ENCODE measurements around the gene PARD3.

PARD3 gene

DNA sequence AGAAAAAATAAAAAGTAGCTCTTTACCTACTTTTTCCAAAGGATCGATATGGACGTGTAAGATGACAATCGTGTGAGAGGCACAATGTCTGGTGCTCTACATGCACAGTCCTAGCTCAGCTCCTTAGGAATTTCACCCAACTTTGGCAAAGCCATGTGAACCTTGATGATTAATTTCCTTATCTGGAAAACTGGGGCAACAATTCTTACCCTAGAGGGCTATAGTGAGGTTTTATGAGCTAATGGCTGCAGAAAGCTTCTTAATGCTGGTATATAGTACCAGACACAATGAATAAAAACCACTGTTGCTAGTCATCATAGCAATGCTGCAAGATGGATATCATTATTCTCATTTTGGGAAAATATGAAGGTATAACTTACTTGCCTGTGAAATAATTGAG lies 202.7 kb downstream of the PARD3 start:
- Histone ChIP-seq H3K4me1 (peaks cover 12% of the 10 kb centered on the region), H3K9me3 (no peaks in the 10 kb centered on the region), H3K36me3 (replicated peaks) (no peaks in the 10 kb centered on the region), H3K27me3 (ENCODE audit: low read depth) (no peaks in the 10 kb centered on the region), H3K4me3 (no peak overlapping the region)
- in situ Hi-C loops (cut with MboI; ENCODE audit: low sequenced_read_pairs), result no loop called here
- DNase-seq (ENCODE audit: low spot score in 2 of 2), result no peak

DNA sequence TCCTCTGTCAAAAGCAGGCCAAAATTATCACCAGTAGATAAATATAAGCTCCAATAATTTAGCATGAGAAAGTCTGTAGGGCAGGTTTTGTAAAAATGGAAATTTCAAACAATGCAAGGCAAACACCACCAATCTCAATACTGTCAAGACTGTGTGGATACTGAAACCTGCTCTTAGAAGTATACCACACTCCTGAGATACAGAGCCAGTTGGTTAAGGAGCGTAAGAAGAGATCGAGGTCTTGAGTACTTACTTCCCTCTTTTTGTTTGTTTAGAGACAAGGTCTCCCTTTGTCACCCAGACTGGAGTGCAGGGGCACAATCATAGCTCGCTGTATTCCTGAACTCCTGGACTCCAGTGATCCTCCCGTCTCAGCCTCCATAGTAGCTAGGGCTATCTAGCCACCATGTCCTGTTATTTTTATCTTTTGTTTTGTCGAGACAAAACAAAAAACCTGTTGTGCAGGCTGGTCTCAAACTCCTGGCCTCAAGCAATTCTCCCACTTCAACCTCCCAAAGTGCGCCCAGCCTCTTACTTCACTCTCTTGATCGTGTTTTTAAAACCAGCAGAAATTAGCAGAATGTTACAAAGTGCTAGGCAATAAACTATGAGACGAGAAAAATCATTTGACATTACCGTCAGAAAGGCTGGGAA lies 205.7 kb downstream of the PARD3 start:
- DNase-seq (ENCODE audit: low spot score in 2 of 2), result no peak
- H3K36me3 ChIP-seq (replicated peaks), result no peaks in the 10 kb centered on the region
- in situ Hi-C loops (cut with MboI; ENCODE audit: low sequenced_read_pairs), result no loop called here
- no peaks in the 10 kb centered on the region for H3K9me3 ChIP-seq
- peaks cover 12% of the 10 kb centered on the region for H3K4me1 ChIP-seq
- no peak overlapping the region for H3K4me3 ChIP-seq
- H3K27me3 ChIP-seq (ENCODE audit: low read depth), result no peaks in the 10 kb centered on the region

DNA sequence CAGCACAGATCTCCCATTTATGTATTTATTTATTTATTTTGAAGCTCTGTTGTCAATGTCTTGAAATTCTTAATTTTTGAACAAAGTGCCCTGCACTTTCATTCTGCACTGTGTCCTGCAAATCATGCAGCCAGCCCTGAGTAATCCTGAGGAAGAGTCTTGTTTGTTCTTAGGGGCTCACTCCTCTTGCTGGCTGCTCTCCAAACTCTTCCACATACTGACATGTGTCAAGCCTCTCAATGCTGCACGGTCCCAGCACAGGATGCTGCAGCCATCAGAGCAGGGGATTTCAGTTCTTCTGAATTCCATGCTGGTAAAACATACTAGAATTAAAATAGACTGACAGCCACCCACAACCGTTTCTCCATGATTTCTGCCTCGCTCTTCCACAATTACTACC lies 207.2 kb downstream of the PARD3 start:
- Histone ChIP-seq H3K4me3 (no peak overlapping the region), H3K36me3 (replicated peaks) (no peaks in the 10 kb centered on the region), H3K9me3 (no peaks in the 10 kb centered on the region), H3K4me1 (no peaks in the 10 kb centered on the region; the same call in 1 of the 2 replicates), H3K27me3 (ENCODE audit: low read depth) (no peaks in the 10 kb centered on the region)
- in situ Hi-C loops (cut with MboI; ENCODE audit: low sequenced_read_pairs), result no loop called here
- DNase-seq (ENCODE audit: low spot score in 2 of 2), result peak in 1 of 2 experiments; percentile 35

DNA sequence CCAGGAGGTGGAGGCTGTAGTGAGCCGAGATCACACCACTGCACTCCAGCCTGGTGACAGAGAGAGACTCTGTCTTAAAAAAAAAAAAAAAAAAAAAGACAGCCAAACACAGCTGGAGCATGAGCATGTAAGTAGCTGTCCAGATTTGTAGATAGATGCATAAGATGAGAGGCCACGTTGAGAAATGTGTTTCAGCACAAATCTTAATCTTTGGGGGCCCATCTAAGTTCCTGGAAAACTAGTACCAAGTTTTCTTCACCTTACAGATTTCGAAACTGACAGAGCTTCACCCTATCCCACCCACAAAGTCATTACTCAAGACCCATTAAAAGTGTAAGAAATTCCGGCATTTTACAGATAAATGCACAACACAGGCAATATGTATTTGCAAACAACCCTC lies 208.2 kb downstream of the PARD3 start:
- H3K36me3 ChIP-seq (replicated peaks), result no peaks in the 10 kb centered on the region
- H3K9me3 ChIP-seq, result no peaks in the 10 kb centered on the region
- in situ Hi-C loops (cut with MboI; ENCODE audit: low sequenced_read_pairs), result no loop called here
- DNase-seq (ENCODE audit: low spot score in 2 of 2), result no peak
- no peaks in the 10 kb centered on the region for H3K27me3 ChIP-seq (ENCODE audit: low read depth)
- H3K4me1 ChIP-seq, result no peaks in the 10 kb centered on the region
- H3K4me3 ChIP-seq, result no peak overlapping the region

DNA sequence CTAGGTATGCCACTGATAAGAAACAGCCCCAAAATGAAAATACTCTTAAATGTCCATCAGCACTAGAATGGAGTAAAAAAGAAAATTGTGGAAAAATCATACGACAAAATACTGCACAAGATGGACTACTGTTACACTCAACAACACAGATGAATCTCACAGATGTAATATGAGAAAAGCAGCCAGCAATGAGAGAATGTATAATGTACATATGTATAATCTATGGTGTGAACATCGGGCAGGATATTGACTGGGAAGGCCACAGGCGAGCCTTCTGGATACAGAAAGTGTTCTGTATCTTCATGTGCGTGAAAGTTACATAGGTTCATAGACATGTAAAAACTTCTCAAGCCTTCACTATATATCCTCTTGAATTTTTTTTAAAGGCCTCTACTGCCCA lies 212.6 kb downstream of the PARD3 start:
- H3K4me3 ChIP-seq, result no peak overlapping the region
- in situ Hi-C loops (cut with MboI; ENCODE audit: low sequenced_read_pairs), result no loop called here
- no peaks in the 10 kb centered on the region for H3K36me3 ChIP-seq (replicated peaks)
- no peaks in the 10 kb centered on the region for H3K27me3 ChIP-seq (ENCODE audit: low read depth)
- no peaks in the 10 kb centered on the region for H3K4me1 ChIP-seq
- no peaks in the 10 kb centered on the region for H3K9me3 ChIP-seq
- DNase-seq (ENCODE audit: low spot score in 2 of 2), result no peak

DNA sequence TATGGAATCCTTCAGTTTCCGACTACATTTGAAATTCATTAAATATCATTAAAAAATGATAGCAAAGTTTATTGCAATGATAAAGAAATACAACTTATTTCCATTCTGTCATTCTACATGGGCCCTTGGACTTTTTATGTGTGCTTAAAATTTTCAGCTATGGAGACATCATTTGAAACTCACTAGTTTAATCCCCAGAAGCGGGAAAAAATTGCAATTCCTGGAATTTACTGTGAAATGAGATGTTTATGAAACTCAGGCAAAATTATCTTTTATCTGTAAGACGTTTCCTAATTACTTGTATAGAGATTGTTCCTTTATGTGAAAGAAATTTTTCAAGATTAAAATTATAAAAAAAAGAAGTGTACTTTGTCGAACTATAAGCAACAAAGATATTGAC lies 213.4 kb downstream of the PARD3 start:
- H3K27me3 ChIP-seq (ENCODE audit: low read depth), result no peaks in the 10 kb centered on the region
- no peak overlapping the region for H3K4me3 ChIP-seq
- no peaks in the 10 kb centered on the region for H3K4me1 ChIP-seq
- H3K36me3 ChIP-seq (replicated peaks), result no peaks in the 10 kb centered on the region
- in situ Hi-C loops (cut with MboI; ENCODE audit: low sequenced_read_pairs), result no loop called here
- DNase-seq (ENCODE audit: low spot score in 2 of 2), result no peak
- no peaks in the 10 kb centered on the region for H3K9me3 ChIP-seq

DNA sequence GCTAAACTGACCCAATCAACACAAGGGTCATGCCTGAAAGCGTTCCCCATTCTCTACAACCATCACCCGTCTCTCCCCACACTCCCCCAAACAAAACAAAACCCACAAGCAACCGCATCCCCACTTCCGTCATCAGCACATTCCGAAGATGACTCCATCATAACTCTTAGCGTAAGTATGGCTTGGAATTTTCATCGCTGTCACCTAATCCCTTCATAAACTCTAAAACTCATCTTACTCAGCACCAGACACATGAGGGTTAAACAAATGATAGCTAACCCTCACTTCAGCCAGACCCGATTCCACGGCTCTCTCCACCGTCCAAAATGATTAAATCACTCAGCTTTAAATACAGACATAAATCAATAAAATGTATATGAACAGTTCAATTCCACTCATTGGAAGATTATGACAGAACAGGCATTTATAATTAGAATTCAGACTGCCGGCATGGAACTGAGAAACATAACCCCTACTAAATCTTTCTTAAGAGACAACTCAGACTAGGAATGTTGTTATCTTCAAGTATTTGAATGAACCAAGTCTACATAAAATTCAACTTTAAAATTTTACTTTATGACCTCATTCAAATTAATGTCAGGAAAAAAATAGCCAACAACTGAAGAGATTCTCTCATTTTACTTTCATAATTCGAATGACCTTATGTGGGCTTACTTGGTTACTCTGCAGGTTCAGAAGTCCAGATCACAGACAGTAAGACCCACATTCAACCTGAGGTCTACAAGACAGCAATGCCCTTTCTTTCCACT lies 215.9 kb downstream of the PARD3 start:
- Histone ChIP-seq H3K27me3 (ENCODE audit: low read depth) (no peaks in the 10 kb centered on the region), H3K9me3 (no peaks in the 10 kb centered on the region), H3K4me1 (peaks cover under 1% of the 10 kb centered on the region), H3K36me3 (replicated peaks) (no peaks in the 10 kb centered on the region), H3K4me3 (no peak overlapping the region)
- DNase-seq (ENCODE audit: low spot score in 2 of 2), result no peak
- in situ Hi-C loops (cut with MboI; ENCODE audit: low sequenced_read_pairs), result no loop called here

DNA sequence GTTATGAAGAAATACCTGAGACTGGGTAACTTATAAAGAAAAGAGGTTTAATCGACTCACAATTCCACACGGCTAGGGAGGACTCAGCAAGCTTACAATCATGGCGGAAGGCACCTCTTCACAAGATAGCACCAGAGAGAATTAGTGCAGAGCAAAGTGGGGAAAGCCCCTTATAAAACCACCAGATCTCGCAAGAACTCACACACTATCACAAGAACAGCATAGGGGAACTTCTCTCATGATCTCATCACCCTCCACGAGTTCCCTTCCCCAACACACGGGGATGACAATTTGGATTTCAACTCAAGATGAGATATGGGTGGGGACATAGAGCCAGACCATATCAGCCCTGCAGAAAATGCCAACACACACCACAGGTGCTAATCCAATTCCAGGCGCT lies 218.7 kb downstream of the PARD3 start:
- in situ Hi-C loops (cut with MboI; ENCODE audit: low sequenced_read_pairs), result no loop called here
- Histone ChIP-seq H3K4me1 (peaks cover 6% of the 10 kb centered on the region), H3K9me3 (no peaks in the 10 kb centered on the region), H3K4me3 (no peak overlapping the region), H3K36me3 (replicated peaks) (no peaks in the 10 kb centered on the region), H3K27me3 (ENCODE audit: low read depth) (no peaks in the 10 kb centered on the region)
- no peak for DNase-seq (ENCODE audit: low spot score in 2 of 2)

DNA sequence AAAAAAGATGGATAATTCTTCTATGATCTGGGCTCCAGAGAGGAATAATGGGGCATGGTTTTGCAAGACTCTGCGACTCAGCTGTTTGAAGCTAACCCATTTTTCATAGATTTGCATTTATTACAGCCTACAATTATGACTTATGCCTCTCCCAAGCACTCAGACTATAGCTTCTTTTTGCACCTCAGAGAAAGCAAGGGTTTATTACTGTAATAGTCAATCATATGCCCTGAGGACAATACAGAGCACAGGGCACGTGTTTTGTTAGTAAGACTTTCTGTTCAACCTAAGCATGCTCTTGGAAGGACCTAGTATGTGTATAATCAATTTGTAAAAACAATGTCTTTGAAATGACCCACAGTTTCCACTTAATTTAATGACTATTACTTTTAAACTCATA lies 221.2 kb downstream of the PARD3 start:
- no peak overlapping the region for H3K4me3 ChIP-seq
- H3K27me3 ChIP-seq (ENCODE audit: low read depth), result no peaks in the 10 kb centered on the region
- in situ Hi-C loops (cut with MboI; ENCODE audit: low sequenced_read_pairs), result no loop called here
- H3K4me1 ChIP-seq, result peaks cover 6% of the 10 kb centered on the region
- no peaks in the 10 kb centered on the region for H3K9me3 ChIP-seq
- no peaks in the 10 kb centered on the region for H3K36me3 ChIP-seq (replicated peaks)
- DNase-seq (ENCODE audit: low spot score in 2 of 2), result no peak

DNA sequence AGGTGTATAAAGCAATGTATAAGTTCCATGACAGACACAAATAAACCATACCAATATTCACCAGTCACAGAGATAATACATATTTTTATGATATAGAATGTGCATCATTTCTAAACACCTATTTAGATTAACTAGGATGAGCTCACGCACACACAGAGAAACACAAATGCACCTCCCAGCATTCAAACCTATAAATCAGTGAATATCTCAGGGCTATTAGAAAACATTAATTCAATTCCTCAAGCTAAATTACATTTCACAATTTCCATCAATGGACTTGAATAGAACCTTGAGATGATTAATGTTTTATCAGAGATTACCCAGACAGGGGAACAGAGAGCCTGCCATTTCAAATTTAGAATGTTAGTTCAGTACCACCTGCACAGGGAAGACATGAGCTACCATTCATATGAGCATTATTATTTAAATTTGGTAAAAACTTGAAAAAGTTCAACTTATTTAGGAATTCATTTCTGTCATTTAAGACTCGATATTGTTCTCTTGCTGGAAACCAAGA lies 221.7 kb downstream of the PARD3 start:
- DNase-seq (ENCODE audit: low spot score in 2 of 2), result no peak
- Histone ChIP-seq H3K4me1 (peaks cover 6% of the 10 kb centered on the region), H3K27me3 (ENCODE audit: low read depth) (no peaks in the 10 kb centered on the region), H3K36me3 (replicated peaks) (no peaks in the 10 kb centered on the region), H3K9me3 (no peaks in the 10 kb centered on the region), H3K4me3 (no peak overlapping the region)
- in situ Hi-C loops (cut with MboI; ENCODE audit: low sequenced_read_pairs), result no loop called here

DNA sequence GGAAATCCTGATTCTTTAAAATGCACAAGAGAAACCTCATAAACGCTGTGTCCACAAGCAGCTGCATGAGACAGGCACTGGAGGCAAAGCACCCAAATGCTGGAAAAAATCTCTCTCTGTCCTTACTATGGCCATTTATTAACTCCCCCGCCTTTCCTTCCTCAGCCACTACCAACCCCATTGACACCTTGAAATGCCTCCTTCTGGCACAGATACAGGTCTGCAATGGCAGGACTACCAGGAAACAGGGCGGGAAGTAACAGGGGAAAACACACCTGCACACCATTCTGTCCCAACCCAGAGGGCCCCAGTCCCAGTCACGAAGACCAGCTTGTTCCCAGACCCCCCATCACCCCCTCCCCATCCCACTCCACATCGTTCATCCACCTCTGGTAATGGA lies 224.3 kb downstream of the PARD3 start:
- H3K4me3 ChIP-seq, result no peak overlapping the region
- H3K36me3 ChIP-seq (replicated peaks), result no peaks in the 10 kb centered on the region
- no peak for DNase-seq (ENCODE audit: low spot score in 2 of 2)
- H3K9me3 ChIP-seq, result no peaks in the 10 kb centered on the region
- H3K4me1 ChIP-seq, result peaks cover 25% of the 10 kb centered on the region
- in situ Hi-C loops (cut with MboI; ENCODE audit: low sequenced_read_pairs), result no loop called here
- H3K27me3 ChIP-seq (ENCODE audit: low read depth), result no peaks in the 10 kb centered on the region

DNA sequence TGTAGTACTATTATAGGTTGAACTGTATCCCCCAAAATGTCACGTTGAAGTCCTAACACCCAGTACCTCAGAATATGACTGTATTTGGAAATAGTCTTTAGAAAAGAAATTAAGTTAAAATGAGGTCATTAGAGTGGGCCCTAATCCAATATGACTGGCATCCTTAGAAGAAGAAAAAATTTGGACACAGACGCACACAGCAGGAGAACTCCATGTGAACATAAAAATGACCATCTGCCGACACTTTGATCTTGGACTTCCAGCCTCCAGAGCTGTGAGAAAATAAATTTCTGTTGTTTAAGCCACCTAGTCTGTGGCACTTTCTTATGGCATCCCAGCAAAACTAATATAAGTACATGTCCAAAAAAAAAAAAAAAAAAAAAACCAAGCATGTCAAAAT lies 225.8 kb downstream of the PARD3 start:
- no peaks in the 10 kb centered on the region for H3K9me3 ChIP-seq
- no peaks in the 10 kb centered on the region for H3K36me3 ChIP-seq (replicated peaks)
- DNase-seq (ENCODE audit: low spot score in 2 of 2), result no peak
- in situ Hi-C loops (cut with MboI; ENCODE audit: low sequenced_read_pairs), result no loop called here
- H3K4me1 ChIP-seq, result peaks cover 34% of the 10 kb centered on the region
- no peak overlapping the region for H3K4me3 ChIP-seq
- H3K27me3 ChIP-seq (ENCODE audit: low read depth), result no peaks in the 10 kb centered on the region

DNA sequence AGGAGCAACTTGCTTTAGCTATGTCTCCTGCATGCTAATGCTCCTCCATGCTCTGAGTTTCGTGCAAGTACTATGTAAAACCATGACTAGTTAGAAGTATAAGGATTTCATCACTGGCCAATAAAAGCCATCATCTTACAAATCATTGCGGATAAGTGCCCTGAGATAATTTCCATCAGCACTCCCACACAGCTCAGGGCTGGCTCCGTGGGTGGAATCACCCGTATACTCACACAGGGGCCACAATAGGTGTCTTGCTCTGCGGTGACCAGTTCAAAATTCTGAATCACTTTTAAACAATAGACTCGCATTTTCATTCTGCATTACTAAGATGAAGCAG lies 227.4 kb downstream of the PARD3 start:
- no peak for DNase-seq (ENCODE audit: low spot score in 2 of 2)
- H3K36me3 ChIP-seq (replicated peaks), result no peaks in the 10 kb centered on the region
- H3K9me3 ChIP-seq, result no peaks in the 10 kb centered on the region
- in situ Hi-C loops (cut with MboI; ENCODE audit: low sequenced_read_pairs), result no loop called here
- H3K4me1 ChIP-seq, result peaks cover 28% of the 10 kb centered on the region
- H3K27me3 ChIP-seq (ENCODE audit: low read depth), result no peaks in the 10 kb centered on the region
- no peak overlapping the region for H3K4me3 ChIP-seq

DNA sequence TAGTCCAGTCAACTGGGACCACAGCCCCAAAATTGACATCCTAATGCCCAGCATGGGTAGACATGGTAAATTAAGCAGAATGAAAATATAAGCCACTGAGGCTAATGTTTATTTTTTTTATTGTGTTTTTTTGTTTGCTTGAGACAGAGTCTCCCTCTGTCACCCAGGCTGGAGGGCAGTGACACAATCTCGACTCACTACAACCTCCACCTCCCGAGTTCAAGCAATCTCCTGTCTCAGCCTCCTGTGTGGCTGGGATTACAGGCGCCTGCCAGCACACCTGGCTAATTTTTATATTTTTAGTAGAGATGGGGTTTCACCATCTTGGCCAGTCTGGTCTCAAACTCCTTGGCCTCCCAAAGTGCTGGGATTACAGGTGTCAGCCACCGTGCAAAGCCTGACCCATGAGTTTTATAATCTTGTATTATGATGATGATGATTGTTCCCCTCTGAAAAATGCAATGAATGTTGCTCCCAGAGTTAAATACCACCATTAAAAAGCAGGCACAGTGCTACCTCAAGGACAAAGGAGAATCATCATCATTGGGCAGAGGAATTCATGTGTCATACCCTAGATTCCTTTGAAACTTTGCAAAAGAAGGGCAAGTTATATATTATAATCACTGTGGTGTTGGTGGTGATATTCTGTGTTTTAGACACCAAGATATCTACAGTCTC lies 228.0 kb downstream of the PARD3 start:
- Histone ChIP-seq H3K36me3 (replicated peaks) (no peaks in the 10 kb centered on the region), H3K9me3 (no peaks in the 10 kb centered on the region), H3K27me3 (ENCODE audit: low read depth) (no peaks in the 10 kb centered on the region), H3K4me3 (no peak overlapping the region), H3K4me1 (peaks cover 32% of the 10 kb centered on the region)
- no peak for DNase-seq (ENCODE audit: low spot score in 2 of 2)
- in situ Hi-C loops (cut with MboI; ENCODE audit: low sequenced_read_pairs), result no loop called here
